HG03175 (cell line): ENCODE data around the gene GALNTL6.

Source experiments
- ATAC-seq: cut with Tn5 transposase; IDR thresholded peaks from one replicate; pipeline ENCODE4 v1.9.1; 2021; ENCODE audit warnings: mild to moderate bottlenecking, moderate library complexity; ENCODE audit not compliant: unreplicated experiment

The GALNTL6 gene

GRCh38 chr4:172514801-172515200 is 701.6 kb downstream of the GALNTL6 start:
- ATAC-seq: no peak

GRCh38 chr4:172515266-172515879 is 702.2 kb downstream of the GALNTL6 start:
- no peak for ATAC-seq

- no peak for ATAC-seq
Measured at GRCh38 chr4:172517391-172517790, 704.2 kb downstream of the GALNTL6 start.

- no peak for ATAC-seq
Measured at GRCh38 chr4:172521248-172521647, 708.0 kb downstream of the GALNTL6 start.

- ATAC-seq: no peak
Measured at GRCh38 chr4:172521680-172522079, 708.5 kb downstream of the GALNTL6 start.

GRCh38 chr4:172543249-172543648 is 730.0 kb downstream of the GALNTL6 start:
- no peak for ATAC-seq

GRCh38 chr4:172546782-172547181 is 733.6 kb downstream of the GALNTL6 start:
- ATAC-seq: peak; percentile 77

- ATAC-seq: no peak
Measured at GRCh38 chr4:172547724-172548123, 734.5 kb downstream of the GALNTL6 start.

- ATAC-seq: no peak
Measured at GRCh38 chr4:172553216-172553615, 740.0 kb downstream of the GALNTL6 start.

- no peak for ATAC-seq
Measured at GRCh38 chr4:172554588-172554987, 741.4 kb downstream of the GALNTL6 start.

GRCh38 chr4:172555725-172556124 is 742.5 kb downstream of the GALNTL6 start:
- ATAC-seq: no peak

- ATAC-seq: peak; percentile 44
Measured at GRCh38 chr4:172573899-172574298, 760.7 kb downstream of the GALNTL6 start.

- ATAC-seq: no peak
Measured at GRCh38 chr4:172578712-172579111, 765.5 kb downstream of the GALNTL6 start.

GRCh38 chr4:172584816-172585215 is 771.6 kb downstream of the GALNTL6 start:
- ATAC-seq: no peak

- no peak for ATAC-seq
Measured at GRCh38 chr4:172596206-172596605, 783.0 kb downstream of the GALNTL6 start.

- ATAC-seq: no peak
Measured at GRCh38 chr4:172599554-172599953, 786.4 kb downstream of the GALNTL6 start.

- no peak for ATAC-seq
Measured at GRCh38 chr4:172601195-172601594, 788.0 kb downstream of the GALNTL6 start.

GRCh38 chr4:172619218-172619617 is 806.0 kb downstream of the GALNTL6 start:
- ATAC-seq: no peak

- no peak for ATAC-seq
Measured at GRCh38 chr4:172619798-172620197, 806.6 kb downstream of the GALNTL6 start.

- ATAC-seq: no peak
Measured at GRCh38 chr4:172628263-172628662, 815.1 kb downstream of the GALNTL6 start.

GRCh38 chr4:172630280-172630679 is 817.1 kb downstream of the GALNTL6 start:
- ATAC-seq: no peak

- ATAC-seq: no peak
Measured at GRCh38 chr4:172631832-172632231, 818.6 kb downstream of the GALNTL6 start.

- ATAC-seq: no peak
Measured at GRCh38 chr4:172648471-172648870, 835.3 kb downstream of the GALNTL6 start.
